Keratinocyte (primary cell): ENCODE results near the gene ALK. TPM values are rescaled to one million over a fixed set of nuclear protein-coding genes. Genes with fewer than 3 reads are reported as not detected.

Source experiments
- DNase-seq: peaks from one replicate; pipeline ENCODE4 v3.0.0-alpha.2; 2011; ENCODE audit warnings: low read depth, missing footprints, low spot score
- FAIRE-seq: peaks from 2 replicates; lab custom pipeline; 2011; peaks lifted over from hg19 to GRCh38; lab: Jason Lieb, UNC
- H2AFZ ChIP-seq: 2 replicates; pipeline ENCODE4 v1.6.0; 2012; ENCODE audit warnings: low read length, control low read depth, inconsistent platforms; ENCODE audit not compliant: control insufficient read depth
- H3K27ac ChIP-seq: 2 replicates; pipeline ENCODE4 v1.5.1; 2011; ENCODE audit warnings: low read length; ENCODE audit not compliant: control insufficient read depth, insufficient read depth
- H3K27me3 ChIP-seq: 3 replicates; pipeline ENCODE4 v1.6.0; 2011; ENCODE audit warnings: low read length; ENCODE audit not compliant: control insufficient read depth, insufficient read depth; ENCODE audit errors: extremely low read depth
- H3K36me3 ChIP-seq, 2 experiments: 2 replicates in 1 of 2; 3 replicates in 1 of 2; pipeline ENCODE4 v1.5.1; 2011; ENCODE audit warnings: low read length in 2 of 2, mild to moderate bottlenecking in 1 of 2; ENCODE audit not compliant: control insufficient read depth in 2 of 2, insufficient read depth in 2 of 2; ENCODE audit errors: extremely low read depth in 1 of 2
- H3K4me1 ChIP-seq: 3 replicates; pipeline ENCODE4 v1.5.1; 2011; ENCODE audit warnings: low read length; ENCODE audit not compliant: control insufficient read depth, insufficient read depth; ENCODE audit errors: extremely low read depth
- H3K4me2 ChIP-seq: 3 replicates; pipeline ENCODE4 v1.6.0; 2011; ENCODE audit warnings: low read depth, low read length; ENCODE audit not compliant: control insufficient read depth, insufficient read depth; ENCODE audit errors: extremely low read depth
- H3K4me3 ChIP-seq, 3 experiments: fragments of 200-600 bp in 1 of 3; sonication (generic) in 1 of 3; 2 replicates in 2 of 3; 3 replicates in 1 of 3; pipeline ENCODE4 v1.5.1; 2011 to 2016; ENCODE audit warnings: low read length in 3 of 3, mild to moderate bottlenecking in 3 of 3, control low read depth in 2 of 3, inconsistent platforms in 1 of 3, low read depth in 1 of 3, mixed read lengths in 1 of 3, mixed run types in 1 of 3, moderate library complexity in 1 of 3; ENCODE audit not compliant: control insufficient read depth in 2 of 3, insufficient read depth in 2 of 3; ENCODE audit errors: extremely low read depth in 1 of 3
- H3K79me2 ChIP-seq: 2 replicates; pipeline ENCODE4 v1.6.0; 2012; ENCODE audit warnings: low read length; ENCODE audit not compliant: control insufficient read depth, insufficient read depth
- H3K9ac ChIP-seq: 3 replicates; pipeline ENCODE4 v1.6.0; 2011; ENCODE audit warnings: low read length; ENCODE audit not compliant: control insufficient read depth, insufficient read depth; ENCODE audit errors: extremely low read depth
- H3K9me1 ChIP-seq: 3 replicates; pipeline ENCODE4 v1.6.0; 2011; ENCODE audit warnings: low read length; ENCODE audit not compliant: control insufficient read depth, insufficient read depth; ENCODE audit errors: extremely low read depth
- H3K9me3 ChIP-seq: 2 replicates; pipeline ENCODE4 v1.5.1; 2012; ENCODE audit warnings: low read depth, low read length; ENCODE audit not compliant: control insufficient read depth
- H4K20me1 ChIP-seq: 3 replicates; pipeline ENCODE4 v1.6.0; 2011; ENCODE audit warnings: low read length; ENCODE audit not compliant: control insufficient read depth, insufficient read depth; ENCODE audit errors: extremely low read depth
- CTCF ChIP-seq, 3 experiments: IDR thresholded peaks in 1 of 3; conservative IDR thresholded peaks in 1 of 3; optimal IDR thresholded peaks in 1 of 3; 2 replicates in 2 of 3; 3 replicates in 1 of 3; pipeline versions ENCODE3 to v1.5.1; 2011; ENCODE audit warnings: low read length in 3 of 3, mild to moderate bottlenecking in 3 of 3, moderate library complexity in 2 of 3, control low read depth in 1 of 3, inconsistent platforms in 1 of 3; ENCODE audit not compliant: insufficient read depth in 2 of 3; ENCODE audit errors: extremely low read depth in 1 of 3
- EZH2 ChIP-seq: IDR thresholded peaks from one replicate; pipeline ENCODE4 v1.6.1; 2012; ENCODE audit warnings: inconsistent platforms, mild to moderate bottlenecking, low read length, moderate library complexity
- dilution Hi-C: fragments of 300-500 bp; cut with MboI; formaldehyde crosslinking; loops from one replicate; pipeline ENCODE4 v1.7.0; 2020; ENCODE audit warnings: low sequenced_read_pairs; ENCODE audit not compliant: extremely low pct_ligation_motif_present
- polyA plus RNA-seq, 5 experiments: library from polyadenylated mRNA; depleted of rRNA in 3 of 5; stranded (reverse) in 3 of 5; stranded (forward) in 1 of 5; unstranded in 1 of 5; fragments of >200 nt; gene quantifications; 1 replicate in 1 of 5; 2 replicates in 3 of 5; 3 replicates in 1 of 5; pipeline versions ENCODE4 v1.2.1 to v1.2.3, GENCODE V29; 2011 to 2012; ENCODE audit warnings: missing spikeins in 2 of 5, low read depth in 1 of 5, low replicate concordance in 1 of 5

The ALK gene
- polyA plus RNA-seq, 1 donor (not counting 4 experiments of a cell fraction or from before 2014, with no cell fraction given) = not detected

- no peak for TF ChIP-seq CTCF (optimal IDR thresholded peaks at IDR 0.05 in 1 of 3, IDR thresholded peaks at IDR 0.05 in 1 of 3, conservative IDR thresholded peaks at IDR 0.05 in 1 of 3; ENCODE audit: extremely low read depth in 1 of 3, insufficient read depth in 2 of 3, low read length in 3 of 3)
- TF ChIP-seq EZH2 = no peak
- DNase-seq (no peak), FAIRE-seq (peak; percentile 84)
- Histone ChIP-seq H3K27ac (no peak overlapping the region), H3K4me2 (peak overlapping the region; percentile 39), H3K9me3 (no peaks in the 10 kb centered on the region), H3K4me1 (peaks cover 37% of the 10 kb centered on the region), H2AFZ (no peak overlapping the region), H3K4me3 (no peak overlapping the region), H3K36me3 (no peaks in the 10 kb centered on the region), H3K9ac (no peak overlapping the region), H3K27me3 (no peaks in the 10 kb centered on the region), H4K20me1 (no peaks in the 10 kb centered on the region), H3K79me2 (no peaks in the 10 kb centered on the region), H3K9me1 (no peaks in the 10 kb centered on the region)
- dilution Hi-C loops = no loop called here
These were observed 294.1 kb downstream of the ALK start for GRCh38 chr2:29627279-29627711.

DNA sequence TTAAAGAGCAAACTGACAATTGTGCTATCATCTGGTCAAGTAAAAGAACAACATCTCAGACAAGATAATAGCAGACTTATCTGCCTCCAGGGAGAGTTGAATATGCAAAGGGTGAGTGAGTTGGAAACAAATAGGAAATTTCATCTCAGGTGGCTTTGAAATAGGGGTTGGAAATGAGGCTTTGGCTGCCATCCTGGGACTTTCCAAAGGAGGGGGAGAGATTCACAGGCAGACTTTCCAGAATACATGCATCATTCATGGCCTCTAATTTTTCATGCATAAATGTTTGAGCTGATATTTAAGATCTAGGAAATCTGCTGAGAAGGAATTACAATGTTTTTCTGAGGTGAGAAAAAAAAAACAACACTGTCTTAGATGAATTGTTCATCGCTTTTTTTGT is 300.5 kb downstream of the ALK start:
- H4K20me1 ChIP-seq = no peaks in the 10 kb centered on the region
- no peaks in the 10 kb centered on the region for H3K79me2 ChIP-seq
- H3K9me3 ChIP-seq = no peaks in the 10 kb centered on the region
- no peaks in the 10 kb centered on the region for H3K36me3 ChIP-seq
- FAIRE-seq (no peak), DNase-seq (no peak)
- dilution Hi-C loops = no loop called here
- no peak for TF ChIP-seq EZH2
- TF ChIP-seq CTCF (optimal IDR thresholded peaks at IDR 0.05 in 1 of 3, IDR thresholded peaks at IDR 0.05 in 1 of 3, conservative IDR thresholded peaks at IDR 0.05 in 1 of 3; ENCODE audit: extremely low read depth in 1 of 3, insufficient read depth in 2 of 3, low read length in 3 of 3) = no peak
- no peaks in the 10 kb centered on the region for H3K9me1 ChIP-seq
- no peak overlapping the region for H2AFZ ChIP-seq
- H3K9ac ChIP-seq = no peak overlapping the region
- H3K4me1 ChIP-seq = no peaks in the 10 kb centered on the region
- H3K27me3 ChIP-seq = no peaks in the 10 kb centered on the region
- no peak overlapping the region for H3K4me3 ChIP-seq
- no peak overlapping the region for H3K4me2 ChIP-seq
- no peak overlapping the region for H3K27ac ChIP-seq
